CD4-positive, alpha-beta T cell treated with Interleukin-10 for 1 hour (primary cell): Measurements from ENCODE around the gene LRRC71.

Experiments
- DNase-seq: peaks from one replicate; pipeline ENCODE4 v3.0.0-alpha.2; 2020

The LRRC71 gene

DNA sequence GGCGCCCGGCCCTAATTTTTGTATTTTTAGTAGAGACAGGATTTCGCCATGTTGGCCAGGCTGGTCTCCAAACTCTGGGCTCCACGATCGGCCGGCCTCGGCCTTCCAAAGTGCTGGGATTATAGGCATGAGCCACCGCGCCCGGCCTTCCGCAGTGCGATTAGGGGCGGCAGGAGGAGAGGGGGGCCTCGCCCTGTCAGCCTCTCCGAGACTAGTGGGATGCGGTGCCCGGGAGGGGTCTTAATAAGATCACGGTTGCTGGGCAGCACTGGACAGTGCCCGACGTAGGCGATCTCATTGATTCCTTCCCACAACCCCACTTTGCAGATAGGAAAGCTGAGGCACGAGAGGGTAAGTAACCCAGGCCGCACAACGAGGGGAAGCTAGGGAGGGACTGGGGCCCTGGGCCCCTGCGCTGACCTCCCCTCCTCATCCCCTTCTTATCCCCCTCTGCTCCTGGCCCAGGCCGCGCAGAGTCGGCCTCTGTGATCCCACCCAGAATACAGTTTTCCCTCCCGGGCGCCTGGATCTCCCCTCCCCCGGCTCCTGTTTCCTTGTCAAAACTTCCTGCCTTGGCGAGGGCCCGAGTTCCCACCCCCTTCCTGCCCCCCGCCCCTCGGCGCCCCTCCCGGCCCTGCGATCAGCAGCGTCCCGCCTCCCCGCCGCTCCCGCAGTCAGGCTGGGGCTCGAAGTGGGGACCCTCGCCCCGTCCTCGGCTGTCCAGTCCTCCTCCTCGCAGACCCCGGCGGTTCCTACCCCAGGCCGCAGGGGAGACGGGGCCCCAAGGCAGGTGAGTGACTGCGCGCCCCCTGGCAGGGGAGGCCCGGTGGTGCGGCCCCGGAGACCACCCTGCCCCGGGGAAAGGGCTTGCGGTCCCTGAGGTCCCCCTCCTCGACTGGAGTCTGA is 27.1 kb upstream of the LRRC71 start, which contains the start of gene PEAR1:
Gene PEAR1, plus strand, starts transcription at position 671 of the 906 bp plus-strand sequence. CDS start 10,209 bp downstream, outside the sequence.
- DNase-seq: no peak

DNA sequence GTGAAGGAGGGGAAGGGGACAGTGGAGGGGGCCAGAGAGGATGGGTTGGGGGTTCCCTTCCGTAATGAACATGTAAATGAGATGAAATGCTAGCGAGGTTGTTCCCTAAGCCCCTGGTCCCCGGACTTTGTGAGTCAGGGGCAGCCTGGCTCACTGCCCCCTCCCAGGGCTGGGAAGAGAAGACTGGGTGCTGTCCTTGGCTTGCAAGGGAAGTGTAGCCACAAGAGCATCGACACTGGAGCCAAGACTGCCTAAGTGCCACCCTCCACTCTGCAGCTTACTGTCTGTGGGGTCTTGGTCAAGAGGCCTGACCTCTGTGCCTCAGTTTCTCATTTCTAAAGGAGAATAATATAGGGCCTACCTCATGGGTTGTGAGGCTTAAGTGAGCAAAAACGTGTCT is 26.4 kb upstream of the LRRC71 start:
- DNase-seq: no peak

DNA sequence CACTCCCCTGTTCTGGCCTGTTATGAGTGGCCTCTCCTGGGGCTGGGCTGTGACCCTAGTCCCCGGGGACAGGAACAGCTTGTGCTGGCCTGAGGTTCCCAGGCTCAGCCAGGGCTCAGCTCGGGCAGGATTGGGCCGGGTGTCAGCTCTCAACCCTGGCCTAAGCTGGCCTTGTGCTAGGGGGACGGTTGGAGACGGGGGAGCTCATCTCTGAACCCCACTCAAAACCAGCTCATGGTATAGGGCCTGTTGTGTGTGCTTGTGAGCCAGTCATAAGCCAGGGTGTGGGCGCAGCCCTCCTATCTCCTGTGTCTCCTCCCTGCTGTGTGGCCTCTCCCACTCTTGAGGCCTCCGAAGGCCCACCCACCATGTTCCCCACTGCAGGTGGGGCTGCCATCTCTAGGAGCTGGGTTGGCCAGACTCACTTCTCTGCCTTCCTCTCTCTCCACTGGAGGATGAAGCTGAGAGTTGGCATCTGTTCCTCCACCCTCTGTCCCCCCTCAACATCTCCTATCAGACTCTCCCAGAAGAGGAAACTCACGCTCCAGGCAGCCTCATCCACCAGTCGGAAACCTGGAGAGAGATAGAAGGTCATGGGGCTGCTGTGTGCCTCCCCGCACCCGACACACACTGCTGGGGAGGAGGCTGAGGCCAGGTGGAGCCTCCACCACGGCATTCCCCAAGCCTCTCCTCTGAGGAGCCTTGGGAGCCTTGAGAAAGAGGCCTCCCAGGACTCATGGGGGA is 25.5 kb upstream of the LRRC71 start:
- no peak for DNase-seq

DNA sequence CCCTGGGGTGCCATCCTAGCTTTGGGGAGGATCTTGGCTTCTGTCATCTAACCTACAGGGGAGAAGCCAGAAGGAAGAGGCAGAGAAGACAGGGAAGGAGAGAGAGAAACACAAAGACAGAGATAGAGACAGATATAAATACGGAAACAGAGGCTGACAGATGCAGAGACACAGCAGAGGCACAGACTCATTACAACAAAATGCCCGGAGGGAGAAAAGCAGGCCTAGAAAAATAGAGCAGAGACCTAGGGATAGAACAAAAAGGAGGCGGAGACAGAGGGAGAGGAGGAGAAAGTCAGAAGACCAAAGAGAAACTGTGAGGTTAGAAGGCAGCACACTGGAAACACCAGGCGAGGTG is 25.0 kb upstream of the LRRC71 start:
- DNase-seq: no peak

DNA sequence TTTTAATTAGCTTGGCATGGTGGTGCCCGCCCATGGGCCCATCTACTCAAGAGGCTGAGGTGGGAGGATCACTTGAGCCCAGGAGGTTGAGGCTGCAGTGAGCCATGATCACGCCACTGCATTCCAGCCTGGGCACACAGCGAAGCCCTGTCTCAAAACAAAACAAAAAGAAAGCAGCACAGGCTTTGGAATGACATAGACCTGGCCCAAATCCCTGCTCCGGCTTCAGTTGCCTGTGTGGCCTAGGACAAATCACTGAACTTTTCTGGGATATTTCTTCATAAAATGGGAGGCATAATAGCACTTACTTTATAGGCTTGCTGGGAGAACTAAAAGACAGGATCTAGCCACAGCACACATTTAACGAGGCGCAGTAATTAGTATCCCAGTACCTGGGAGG is 24.5 kb upstream of the LRRC71 start:
- DNase-seq: no peak

DNA sequence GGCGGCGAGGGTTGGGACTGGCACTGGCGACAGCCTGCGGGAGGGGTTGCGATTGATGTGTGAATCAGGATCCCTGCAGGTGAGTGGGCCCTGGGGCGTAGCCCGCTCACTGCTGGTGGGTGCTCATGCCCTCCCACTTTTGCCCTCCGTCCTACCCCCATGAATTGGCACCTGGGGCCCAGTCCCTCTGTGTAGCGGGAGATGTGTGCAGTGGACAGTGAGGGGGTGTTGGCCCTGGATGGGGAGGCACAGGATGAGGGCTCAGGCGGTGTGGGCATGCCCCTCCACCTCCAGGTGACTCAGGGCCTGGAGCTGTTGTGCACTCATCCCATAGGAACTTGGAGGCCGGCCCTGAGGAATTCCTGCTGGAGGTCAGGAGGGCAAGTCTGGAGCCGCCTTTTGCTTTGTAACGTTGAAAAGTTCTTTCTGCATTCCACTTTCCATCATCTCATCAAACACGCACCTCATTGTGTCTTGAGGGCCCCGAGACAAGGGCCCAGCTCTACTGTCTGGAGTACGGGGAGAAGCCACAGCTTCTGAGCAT is 23.9 kb upstream of the LRRC71 start:
- no peak for DNase-seq

DNA sequence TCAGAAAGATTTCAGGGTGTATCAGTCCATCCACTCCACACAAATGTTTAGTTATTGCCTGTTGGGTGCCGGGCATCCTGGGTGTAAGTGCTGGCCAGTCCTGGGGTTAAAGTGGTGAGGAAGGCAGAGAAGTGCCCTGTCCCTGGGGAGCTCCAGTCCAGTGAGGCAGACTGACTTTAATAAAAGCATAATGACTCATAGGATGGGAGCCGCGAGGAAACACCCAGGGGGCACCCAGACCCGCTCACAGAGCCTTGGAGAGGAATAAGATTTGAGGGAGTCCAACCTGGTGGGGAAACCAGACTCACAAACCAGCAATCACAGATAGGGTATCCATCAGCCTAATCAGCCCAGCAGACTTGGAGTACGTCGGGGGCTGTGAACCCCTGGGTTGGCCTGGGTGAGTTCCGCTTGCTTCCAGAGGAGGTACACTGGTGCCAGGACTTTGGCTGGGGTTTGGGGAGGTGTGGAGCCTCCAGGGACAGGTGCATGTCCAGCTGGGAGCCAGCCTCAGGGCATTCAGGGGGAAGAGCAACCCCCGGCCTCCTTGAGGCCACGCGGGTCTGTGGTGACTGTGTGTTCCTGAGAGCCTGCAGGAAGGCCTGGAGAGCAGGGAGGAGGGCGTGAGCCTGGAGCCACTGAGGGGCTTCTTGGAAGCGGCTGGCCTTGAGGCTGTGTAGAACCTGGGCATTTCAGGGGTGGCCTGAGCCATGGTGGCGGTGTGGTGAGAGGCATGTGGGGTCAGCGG is 23.2 kb upstream of the LRRC71 start:
- DNase-seq: no peak

DNA sequence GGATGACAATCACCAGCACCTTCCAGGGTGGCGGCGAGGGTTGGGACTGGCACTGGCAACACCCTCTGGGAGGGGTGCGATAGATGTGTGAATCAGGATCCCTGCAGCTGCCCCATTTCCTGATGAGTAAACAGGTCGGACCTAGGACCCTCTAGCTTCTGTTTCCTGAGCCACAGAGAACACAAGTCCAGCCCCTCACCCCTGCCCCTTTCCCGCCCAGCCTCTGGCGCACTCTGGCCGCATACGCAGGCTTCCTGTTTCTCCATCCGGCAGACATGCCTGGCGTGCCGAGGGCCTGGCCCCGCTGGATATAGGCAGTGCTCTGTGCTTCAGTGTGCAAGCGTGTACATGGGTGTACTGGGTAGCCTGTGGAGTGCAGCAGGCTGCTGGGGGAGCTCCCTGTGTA is 22.3 kb upstream of the LRRC71 start:
- no peak for DNase-seq

DNA sequence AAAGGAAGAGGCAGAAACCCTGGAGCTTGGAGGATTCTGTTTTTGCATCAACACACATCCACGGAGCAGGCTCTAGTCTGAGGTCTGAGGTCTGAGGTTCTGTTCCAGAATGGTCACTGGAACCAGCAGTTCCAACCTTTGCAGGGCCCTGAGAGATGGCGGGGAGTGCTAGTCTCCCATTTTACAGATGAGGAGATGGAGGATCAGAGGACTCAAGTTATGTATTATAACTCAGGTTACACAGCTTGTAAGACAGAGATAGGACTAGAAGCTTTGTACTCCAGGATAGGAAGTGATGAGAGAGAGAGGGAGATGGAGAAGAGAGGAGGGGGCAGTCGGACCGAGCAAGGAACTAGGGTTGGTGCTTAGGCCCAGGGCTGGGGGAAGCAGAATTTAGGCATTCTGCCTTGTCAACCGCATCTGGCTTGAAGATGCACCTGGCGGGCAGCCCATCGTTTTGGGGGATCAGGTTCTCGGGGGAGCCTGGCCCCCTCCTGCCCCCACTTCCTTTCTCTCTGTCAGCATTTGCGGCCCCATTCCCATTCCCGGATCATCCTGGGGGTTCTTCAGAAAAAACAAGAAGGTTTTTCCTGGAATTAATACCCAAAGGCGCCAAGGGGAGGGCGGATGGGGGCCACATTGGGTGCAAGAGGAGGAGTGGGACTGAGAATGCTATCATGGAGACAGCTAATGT is 21.3 kb upstream of the LRRC71 start:
- DNase-seq: no peak

DNA sequence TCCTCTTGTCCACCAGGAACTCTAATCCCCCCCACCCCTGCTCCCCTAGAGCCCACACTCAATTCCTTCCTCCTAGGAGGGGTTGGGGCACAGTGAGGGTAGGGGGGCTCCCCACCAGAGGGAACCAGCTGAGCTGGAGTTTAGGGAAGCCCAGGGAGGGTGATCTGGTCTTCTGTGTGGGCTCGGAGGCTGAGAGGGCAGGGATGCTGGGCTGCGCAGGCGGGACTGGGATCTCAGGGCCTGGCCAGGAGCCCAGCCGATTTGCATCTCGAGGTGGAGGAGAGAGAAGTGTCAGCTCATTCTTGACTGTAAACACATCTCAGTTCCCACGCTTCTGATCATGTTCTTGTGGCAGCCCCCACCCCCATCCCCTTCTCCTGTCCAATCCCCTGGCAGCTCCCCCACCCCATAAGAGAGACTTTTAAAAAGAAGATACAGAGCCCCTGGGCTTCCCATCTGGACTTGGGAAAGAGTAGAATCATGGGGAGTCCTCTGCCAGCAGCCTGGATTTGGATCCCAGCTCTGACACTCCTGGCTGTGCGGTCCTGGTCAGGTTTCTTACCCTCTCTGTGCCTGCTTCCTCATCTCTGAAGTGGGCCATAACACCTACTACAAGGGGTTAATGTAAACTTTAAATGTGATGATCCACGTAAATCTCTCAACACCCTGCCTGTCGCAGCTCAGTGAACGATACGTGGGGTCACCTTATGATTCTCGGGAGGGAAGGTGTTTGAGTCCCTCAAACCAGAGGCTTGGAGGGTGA is 20.3 kb upstream of the LRRC71 start:
- no peak for DNase-seq

DNA sequence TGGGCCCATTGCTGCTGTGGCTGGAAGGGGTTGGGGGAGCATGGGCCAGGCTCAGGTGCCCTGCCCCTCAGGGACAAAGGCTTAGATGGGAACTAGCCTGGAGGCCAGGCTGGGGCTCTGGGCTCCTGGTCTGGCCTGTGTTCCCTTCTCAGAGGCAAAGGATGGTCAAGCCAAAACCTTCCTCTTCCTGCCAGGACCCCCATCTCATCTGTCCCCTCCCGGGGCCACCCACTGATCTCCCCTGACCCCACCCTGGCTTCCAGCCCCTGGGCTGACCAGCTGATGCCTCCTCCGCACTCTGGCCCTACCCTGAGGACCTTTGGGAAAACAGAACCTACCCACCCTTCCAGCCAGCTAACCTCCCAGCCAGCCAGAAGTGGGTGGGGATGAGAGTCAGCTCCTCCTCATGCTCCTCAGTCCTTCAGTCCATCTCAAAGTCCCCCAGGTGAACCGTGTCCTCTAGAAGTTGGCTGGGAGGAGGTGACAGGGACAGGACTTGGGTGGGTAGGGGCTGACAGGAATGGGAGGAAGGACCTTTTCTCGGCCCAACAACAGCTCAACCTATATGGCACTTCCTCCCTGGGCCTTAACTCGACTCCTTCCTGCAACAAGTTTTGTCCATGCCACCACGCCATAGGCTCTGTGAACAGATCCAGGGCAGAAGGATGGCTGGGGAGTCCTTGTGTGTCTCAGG is 19.4 kb upstream of the LRRC71 start:
- DNase-seq: no peak

DNA sequence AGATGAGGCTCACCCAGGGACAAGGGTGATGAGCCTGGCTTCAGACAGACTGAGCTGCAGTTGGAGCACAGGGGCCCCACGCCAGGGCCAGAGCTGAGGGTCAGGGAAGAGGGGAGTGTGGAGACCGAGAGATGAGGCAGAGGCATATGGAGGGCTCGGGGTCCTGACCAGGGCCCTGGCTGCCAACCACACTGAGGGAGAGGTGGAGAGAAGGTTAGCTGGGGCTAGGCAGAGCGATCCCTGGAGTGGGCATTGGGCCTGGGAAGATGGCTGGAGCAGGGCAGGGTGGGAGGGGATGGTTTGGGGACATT is 18.9 kb upstream of the LRRC71 start:
- DNase-seq: no peak

DNA sequence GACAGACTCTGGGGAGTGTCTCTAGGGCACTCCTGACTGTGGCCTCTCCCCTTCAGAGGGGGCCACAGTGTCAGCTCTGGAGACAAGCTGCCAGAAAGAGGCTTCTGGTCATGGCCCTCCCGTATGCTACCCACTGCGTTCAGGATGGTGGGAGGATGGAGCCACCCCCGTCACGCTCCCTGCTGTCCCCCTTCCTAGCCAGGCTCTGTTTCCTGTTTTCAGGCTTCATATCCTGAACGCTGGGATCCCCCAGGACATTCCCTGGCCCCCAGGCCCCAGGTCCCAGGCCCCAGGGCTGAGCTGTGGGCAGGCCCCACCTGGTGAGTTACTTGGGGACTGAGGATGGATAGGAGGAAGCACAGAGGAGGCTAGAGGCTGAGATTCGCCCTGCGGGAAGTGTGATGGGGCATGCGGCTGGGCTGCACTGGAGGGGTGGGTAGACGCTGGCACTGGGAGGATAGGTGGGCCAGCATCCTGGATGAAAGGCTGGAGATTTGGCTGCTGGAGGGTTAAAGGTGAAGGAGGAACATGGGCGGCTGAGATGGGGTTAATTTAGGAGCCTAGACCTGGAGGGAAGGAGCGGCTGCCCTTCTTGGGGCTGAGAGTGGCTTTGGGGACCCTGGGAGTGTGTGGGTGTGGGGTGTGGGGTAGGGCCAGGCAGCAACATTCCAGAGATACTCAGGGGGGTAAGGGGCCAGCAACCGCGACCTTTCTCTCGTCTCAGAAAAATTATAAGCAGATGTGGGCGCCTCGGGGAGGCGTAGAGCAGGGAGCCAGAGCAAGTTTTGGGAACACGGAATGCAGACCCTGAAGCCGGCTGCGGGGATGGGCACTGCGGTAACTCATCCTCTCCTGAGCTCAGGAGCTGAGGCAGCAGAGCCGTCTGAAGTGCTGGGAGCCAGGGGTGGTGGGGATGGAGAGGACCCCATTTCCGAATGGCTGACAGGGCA is 18.2 kb upstream of the LRRC71 start:
- no peak for DNase-seq

DNA sequence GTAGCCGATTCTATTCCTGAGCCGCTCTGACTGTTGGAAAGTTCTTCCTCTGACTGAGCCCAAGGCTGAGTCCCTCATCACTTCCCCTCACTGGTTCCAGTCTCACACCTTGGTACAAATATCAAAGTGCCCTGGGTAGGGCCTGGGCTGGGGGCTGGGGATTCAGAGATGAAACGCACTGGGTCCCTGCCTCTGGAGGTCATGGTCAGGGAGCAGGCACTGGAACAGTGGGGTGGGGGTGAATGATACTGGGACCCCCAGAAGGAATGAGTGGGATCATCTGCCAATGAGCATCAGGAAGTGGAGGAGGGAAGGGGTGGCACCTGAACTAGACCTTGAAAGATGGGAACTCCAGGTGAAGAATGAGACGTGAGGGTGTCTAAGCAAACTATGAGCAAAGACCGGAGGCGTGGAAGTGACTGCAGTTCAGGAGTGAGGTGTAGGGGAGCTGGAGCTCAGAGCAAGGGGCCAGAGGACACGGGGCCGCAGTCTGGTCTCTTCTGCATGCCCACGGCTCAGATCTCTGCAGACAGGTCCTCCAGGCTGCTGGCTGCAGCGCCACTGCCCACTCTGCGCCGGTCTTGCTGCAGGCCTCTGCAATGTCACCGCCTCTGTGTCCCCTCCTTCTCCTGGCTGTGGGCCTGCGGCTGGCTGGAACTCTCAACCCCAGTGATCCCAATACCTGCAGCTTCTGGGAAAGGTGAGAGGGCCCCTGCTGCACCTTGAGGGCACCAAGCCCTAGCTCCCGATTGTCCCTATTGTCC is 16.9 kb upstream of the LRRC71 start:
- DNase-seq: no peak

DNA sequence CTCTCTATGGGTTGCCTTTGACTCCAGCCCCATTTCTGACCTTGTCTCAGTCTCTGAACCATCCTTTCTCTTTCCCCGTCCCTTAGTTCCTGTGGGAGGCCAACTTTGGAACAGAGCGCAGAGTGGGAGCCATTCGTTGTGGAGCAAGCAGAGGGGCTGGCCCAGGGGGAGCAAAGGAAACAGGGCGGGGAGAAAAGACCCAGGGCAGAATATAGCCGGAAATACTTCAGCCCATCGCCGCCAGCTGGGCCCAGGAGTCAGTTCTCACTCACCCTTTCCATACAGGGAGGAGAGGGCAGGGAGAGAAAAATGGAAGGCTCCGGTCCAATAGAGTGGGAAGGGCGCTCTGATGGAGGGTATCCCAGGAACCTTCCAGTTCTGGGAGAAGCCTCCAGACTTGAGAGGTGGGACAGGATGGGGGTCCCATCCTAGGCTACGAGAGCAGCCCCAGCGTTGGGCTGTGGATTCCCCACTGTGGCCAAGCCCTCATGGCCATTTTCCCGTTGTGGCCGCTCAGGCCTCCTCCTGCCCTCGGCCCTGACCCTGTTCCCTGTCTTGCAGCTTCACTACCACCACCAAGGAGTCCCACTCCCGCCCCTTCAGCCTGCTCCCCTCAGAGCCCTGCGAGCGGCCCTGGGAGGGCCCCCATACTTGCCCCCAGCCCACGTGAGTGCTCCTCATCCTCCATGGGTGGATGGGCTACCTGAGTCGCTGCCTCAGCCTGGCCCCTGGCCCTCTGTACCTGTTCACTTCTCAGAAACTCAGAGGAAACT is 16.1 kb upstream of the LRRC71 start:
- no peak for DNase-seq

DNA sequence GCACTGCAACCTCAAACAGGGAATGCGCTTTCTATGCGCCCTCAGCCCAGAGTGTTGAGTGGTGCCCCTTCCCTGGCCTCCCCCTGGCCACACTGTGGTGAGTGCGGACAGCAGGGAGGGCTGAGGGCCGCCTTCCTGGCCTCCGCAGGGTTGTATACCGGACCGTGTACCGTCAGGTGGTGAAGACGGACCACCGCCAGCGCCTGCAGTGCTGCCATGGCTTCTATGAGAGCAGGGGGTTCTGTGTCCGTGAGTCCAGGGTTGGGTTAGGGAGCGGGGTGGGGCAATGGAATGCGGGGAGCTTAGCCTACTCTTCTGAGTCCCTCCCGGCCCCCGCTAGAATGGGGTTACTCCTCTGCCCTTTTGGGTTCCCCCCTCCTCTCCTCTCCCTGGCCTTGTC is 15.3 kb upstream of the LRRC71 start:
- DNase-seq: no peak

DNA sequence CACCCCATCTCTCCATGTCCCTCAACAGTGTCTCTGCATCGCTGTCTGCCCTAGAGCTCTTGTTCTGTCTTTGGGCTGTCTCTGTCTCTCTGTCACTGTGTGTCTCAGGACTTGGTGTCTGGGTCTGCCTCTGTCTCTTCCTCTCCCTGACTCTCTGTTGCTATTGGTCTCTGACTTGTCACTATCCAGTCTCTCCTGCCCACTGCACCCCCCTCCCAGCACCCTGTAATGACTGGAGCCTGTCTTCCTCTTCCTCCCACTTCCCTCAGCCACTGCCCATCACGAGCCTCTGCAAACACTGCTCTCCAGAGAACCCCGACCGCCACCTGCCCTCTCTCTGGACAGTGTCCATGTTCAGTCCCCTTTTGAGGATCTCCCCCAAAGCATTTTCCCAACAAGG is 14.8 kb upstream of the LRRC71 start:
- no peak for DNase-seq

DNA sequence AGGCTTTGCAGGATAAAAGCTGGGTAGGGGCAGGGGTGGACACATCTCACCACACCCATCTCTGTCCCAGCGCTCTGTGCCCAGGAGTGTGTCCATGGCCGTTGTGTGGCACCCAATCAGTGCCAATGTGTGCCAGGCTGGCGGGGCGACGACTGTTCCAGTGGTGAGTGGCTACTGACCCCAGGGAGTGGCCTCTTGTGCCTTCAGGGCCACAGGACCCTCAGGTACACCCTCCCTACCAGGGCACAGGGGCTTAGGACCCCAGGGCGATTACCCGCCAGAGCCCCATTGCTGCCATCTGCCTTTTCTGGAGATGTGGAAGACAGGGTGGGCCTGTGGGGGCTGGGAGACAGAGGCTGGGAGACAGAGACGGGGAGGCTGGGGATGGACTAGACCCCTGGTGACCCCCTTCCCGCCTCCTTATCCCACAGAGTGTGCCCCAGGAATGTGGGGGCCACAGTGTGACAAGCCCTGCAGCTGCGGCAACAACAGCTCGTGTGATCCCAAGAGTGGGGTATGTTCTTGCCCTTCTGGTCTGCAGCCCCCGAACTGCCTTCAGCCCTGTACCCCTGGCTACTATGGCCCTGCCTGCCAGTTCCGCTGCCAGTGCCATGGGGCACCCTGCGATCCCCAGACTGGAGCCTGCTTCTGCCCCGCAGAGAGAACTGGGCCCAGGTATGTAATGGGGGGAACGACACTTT is 14.1 kb upstream of the LRRC71 start:
- no peak for DNase-seq
